Right lobe of liver (tissue), 6 donors: ENCODE results near the gene OCEL1. TPM values are rescaled to one million over a fixed set of nuclear protein-coding genes. Genes with fewer than 3 reads are reported as not detected.

ENCODE experiments used
- ATAC-seq, 4 donors: fragments of 200-7000 bp; cut with Tn5 transposase; one replicate each; pipeline ENCODE4 v1.9.1; 2020; ENCODE audit warnings: mild to moderate bottlenecking in 4 of 4, moderate library complexity in 4 of 4
- DNase-seq, 3 donors: peaks; one replicate each; pipeline ENCODE4 v3.0.0-alpha.2; 2020
- H3K27ac ChIP-seq, 3 donors: fragments of 200-600 bp; one replicate each; pipeline ENCODE4 v1.8.0; 2022
- H3K27me3 ChIP-seq, 2 donors: fragments of 200-600 bp; one replicate each; pipeline ENCODE4 v1.8.0; 2022
- H3K36me3 ChIP-seq, 4 donors: fragments of 200-600 bp; sonication (generic) in 1 of 4; one replicate each; pipeline versions ENCODE4 v1.5.1 to v1.8.0; 2017 to 2022; ENCODE audit warnings: control low read depth in 1 of 4
- H3K4me1 ChIP-seq, 4 donors: fragments of 200-600 bp; sonication (generic) in 1 of 4; one replicate each; pipeline versions ENCODE4 v1.5.1 to v1.8.0; 2017 to 2022; ENCODE audit warnings: control low read depth in 1 of 4
- H3K4me3 ChIP-seq, 3 donors: fragments of 200-600 bp; one replicate each; pipeline ENCODE4 v1.8.0; 2022
- H3K9me3 ChIP-seq, 4 donors: fragments of 200-600 bp; sonication (generic) in 1 of 4; one replicate each; pipeline versions ENCODE4 v1.5.1 to v1.8.0; 2017 to 2022; ENCODE audit warnings: control low read depth in 1 of 4
- POLR2A ChIP-seq: fragments of 450-650 bp; IDR thresholded peaks from one replicate; pipeline ENCODE4 v1.6.1; 2017; ENCODE audit warnings: antibody characterized with exemption, mild to moderate bottlenecking
- WGBS: methylation state at CpG from one replicate; pipeline ENCODE4 v1.1.6; 2018; ENCODE audit warnings: low coverage, low lambda C conversion rate; ENCODE audit not compliant: insufficient coverage; ENCODE audit errors: missing lambda C conversion rate; 5-methylcytosine and 5-hydroxymethylcytosine counted together
- intact Hi-C, 2 donors: fragments of 100-400 bp; cut with DNase I; formaldehyde crosslinking; loops; one replicate each; pipeline versions ENCODE4 v1.11.2 to v1.14.1; 2022
- total RNA-seq, 6 experiments: library from RNA; depleted of rRNA in 2 of 6; stranded (reverse); fragments of >200 nt in 2 of 6; fragmentation: NEBNext Ultra II Directional in 3 of 6; extraction: Animal tissue kit (Norgen Biotek cat#: 25700) in 3 of 6; gene quantifications; one replicate each; pipeline versions ENCODE4 v1.1.0 to v1.2.4, GENCODE V29; 2016 to 2023
- TF ChIP-seq, protein P1 (sequence below), 4 donors: fragments of 200-600 bp in 3 of 4; fragments of 450-650 bp in 1 of 4; IDR thresholded peaks; one replicate each; pipeline versions ENCODE4 v1.5.1 to v1.8.0; 2016 to 2022; ENCODE audit warnings: antibody characterized with exemption in 4 of 4, mild to moderate bottlenecking in 2 of 4
- donor health status: DM: no; HTN: yes; CAD: no.
- donor health status: DM: no; HTN: no; CAD: no.
- donor health status: DM: no; HTN: no; CAD: no.
- donor health status: DM: no; HTN: yes; CAD: no.
- donor health status: DM: no; HTN: yes; CAD: no.

The OCEL1 gene
- total RNA-seq, 6 experiments from 2014 or later: 17.8 to 64.2 (median 31.2) TPM

DNA sequence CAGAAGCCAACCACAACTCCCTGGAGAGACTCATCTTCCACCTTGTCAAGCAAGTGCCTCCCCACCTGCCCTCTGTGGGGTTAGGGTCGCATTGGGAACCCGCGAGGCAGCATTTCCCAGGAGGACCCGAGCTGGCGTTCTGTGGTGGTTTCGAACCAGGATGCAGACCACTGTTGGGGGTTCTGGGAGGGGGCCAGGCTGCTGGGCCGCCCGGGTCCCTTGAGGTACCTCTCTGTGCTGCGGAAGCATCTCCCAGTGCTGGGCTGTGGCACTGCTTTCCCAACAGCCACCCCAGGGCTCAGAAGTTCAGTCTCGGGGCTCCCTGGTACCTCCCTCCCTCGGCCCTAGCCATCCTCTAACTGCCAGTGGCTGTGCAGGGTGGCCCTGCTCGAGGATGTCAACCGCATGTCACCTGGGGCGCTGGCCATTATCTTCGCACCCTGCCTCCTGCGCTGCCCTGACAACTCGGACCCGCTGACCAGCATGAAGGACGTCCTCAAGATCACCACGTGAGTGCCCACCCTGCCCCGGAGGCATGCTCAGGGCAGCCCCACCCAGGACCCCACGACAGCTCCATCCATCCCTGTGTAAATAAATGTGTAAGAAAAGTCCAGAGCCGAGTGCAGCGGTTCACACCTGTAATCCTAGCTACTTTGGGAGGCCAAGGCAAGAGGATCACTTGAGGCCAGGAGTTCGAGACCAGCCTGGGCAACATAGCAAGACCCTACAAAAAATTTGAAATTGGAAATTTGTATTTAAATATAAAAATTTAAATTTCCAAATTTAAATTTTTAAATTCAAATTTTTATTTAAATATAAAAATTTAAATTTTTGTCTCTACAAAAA is 19.1 kb upstream of the OCEL1 start:
- no peak overlapping the region for H3K4me3 ChIP-seq
- WGBS: 83% methylated on average over 4 of the region's 25 CpGs
- no peaks in the 10 kb centered on the region for H3K9me3 ChIP-seq
- intact Hi-C loops: no loop called here
- ATAC-seq (no peak), DNase-seq (no peak)
- no peaks in the 10 kb centered on the region for H3K27me3 ChIP-seq
- no peaks in the 10 kb centered on the region for H3K4me1 ChIP-seq
- TF ChIP-seq, protein P1, sequence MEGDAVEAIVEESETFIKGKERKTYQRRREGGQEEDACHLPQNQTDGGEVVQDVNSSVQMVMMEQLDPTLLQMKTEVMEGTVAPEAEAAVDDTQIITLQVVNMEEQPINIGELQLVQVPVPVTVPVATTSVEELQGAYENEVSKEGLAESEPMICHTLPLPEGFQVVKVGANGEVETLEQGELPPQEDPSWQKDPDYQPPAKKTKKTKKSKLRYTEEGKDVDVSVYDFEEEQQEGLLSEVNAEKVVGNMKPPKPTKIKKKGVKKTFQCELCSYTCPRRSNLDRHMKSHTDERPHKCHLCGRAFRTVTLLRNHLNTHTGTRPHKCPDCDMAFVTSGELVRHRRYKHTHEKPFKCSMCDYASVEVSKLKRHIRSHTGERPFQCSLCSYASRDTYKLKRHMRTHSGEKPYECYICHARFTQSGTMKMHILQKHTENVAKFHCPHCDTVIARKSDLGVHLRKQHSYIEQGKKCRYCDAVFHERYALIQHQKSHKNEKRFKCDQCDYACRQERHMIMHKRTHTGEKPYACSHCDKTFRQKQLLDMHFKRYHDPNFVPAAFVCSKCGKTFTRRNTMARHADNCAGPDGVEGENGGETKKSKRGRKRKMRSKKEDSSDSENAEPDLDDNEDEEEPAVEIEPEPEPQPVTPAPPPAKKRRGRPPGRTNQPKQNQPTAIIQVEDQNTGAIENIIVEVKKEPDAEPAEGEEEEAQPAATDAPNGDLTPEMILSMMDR (IDR thresholded peaks at IDR 0.05): no peak
- TF ChIP-seq POLR2A: no peak
- H3K36me3 ChIP-seq: peaks cover 0 to 37% (median 3%) of the 10 kb centered on the region in 4 donors
- no peak overlapping the region for H3K27ac ChIP-seq

DNA sequence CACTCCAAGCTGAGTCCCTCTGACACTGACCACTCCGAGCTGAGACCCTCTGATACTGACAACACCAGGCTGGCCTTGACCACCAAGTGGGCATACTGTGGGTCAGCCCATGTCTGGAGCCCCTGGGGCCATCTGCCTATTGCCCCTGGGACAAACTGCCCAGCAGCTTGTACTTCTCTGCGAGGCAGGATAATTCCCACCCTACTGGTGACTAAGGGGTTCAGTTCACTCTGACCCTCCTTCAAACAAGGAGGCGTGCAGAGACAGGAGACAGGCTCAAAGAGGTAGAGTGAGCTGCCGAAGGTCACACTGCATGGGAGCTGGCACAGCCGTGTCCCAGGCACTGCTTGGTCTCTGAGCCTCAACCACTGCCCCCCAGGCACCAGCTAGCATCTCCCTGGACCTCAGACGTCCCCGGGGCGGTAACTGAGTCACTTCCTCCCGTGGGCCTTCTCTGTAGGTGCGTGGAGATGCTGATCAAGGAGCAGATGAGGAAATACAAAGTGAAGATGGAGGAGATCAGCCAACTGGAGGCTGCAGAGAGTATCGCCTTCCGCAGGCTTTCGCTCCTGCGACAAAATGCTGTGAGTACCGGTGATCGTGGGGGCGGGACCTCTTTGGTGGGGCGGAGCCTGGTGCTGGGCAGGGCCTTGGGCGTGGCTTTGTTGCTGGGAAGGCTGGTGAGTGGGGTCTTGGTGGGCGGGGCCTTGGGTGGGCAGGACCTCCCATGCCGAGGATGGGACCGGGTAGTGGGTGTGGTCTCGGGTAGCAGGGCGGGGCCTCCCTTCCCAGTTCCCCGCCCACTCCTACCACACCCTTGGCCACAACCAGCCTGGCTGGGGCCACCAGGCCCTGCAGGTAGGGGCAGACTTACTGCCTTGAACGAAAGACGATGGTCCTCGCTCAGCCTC is 16.6 kb upstream of the OCEL1 start:
- Histone ChIP-seq H3K9me3 (no peaks in the 10 kb centered on the region), H3K4me3 (no peak overlapping the region), H3K36me3 (peaks cover 0 to 37% (median 2%) of the 10 kb centered on the region in 4 donors), H3K27me3 (no peaks in the 10 kb centered on the region), H3K4me1 (peaks cover 0 to under 1% (median under 1%) of the 10 kb centered on the region in 4 donors), H3K27ac (no peak overlapping the region)
- WGBS: 76% methylated on average over 18 of the region's 28 CpGs
- TF ChIP-seq POLR2A: no peak
- TF ChIP-seq, protein P1 (IDR thresholded peaks at IDR 0.05): no peak
- ATAC-seq (peak in 3 of 4 donors; percentile 7 to 29 (median 8)), DNase-seq (no peak)
- intact Hi-C loops: no loop called here

DNA sequence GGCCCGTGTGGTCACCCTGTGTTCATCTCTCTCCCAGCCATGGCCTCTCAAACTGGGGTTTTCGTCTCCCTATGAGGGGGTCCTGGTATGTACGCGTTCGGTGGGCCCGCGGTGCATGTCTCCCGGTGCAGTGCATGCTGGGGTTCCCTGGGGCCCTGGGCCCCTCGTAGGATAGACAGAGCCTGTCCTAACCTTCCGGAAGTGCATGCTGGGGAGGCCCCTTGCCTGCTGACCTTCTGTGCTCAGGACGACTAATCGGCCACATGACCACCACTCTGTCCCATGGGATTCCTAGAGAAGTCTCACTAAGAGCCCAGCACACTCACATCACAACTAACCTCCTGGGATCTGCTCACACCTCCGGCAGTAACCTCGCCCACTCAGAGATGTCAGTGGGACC is 15.7 kb upstream of the OCEL1 start:
- Histone ChIP-seq H3K4me3 (no peak overlapping the region), H3K4me1 (peaks cover 0 to 6% (median 3%) of the 10 kb centered on the region in 4 donors), H3K27me3 (no peaks in the 10 kb centered on the region), H3K36me3 (peaks cover 0 to 37% (median 2%) of the 10 kb centered on the region in 4 donors), H3K9me3 (no peaks in the 10 kb centered on the region), H3K27ac (no peak overlapping the region)
- WGBS: 100% methylated on average over 3 of the region's 14 CpGs
- TF ChIP-seq POLR2A: no peak
- intact Hi-C loops: no loop called here
- DNase-seq (no peak), ATAC-seq (no peak)

DNA sequence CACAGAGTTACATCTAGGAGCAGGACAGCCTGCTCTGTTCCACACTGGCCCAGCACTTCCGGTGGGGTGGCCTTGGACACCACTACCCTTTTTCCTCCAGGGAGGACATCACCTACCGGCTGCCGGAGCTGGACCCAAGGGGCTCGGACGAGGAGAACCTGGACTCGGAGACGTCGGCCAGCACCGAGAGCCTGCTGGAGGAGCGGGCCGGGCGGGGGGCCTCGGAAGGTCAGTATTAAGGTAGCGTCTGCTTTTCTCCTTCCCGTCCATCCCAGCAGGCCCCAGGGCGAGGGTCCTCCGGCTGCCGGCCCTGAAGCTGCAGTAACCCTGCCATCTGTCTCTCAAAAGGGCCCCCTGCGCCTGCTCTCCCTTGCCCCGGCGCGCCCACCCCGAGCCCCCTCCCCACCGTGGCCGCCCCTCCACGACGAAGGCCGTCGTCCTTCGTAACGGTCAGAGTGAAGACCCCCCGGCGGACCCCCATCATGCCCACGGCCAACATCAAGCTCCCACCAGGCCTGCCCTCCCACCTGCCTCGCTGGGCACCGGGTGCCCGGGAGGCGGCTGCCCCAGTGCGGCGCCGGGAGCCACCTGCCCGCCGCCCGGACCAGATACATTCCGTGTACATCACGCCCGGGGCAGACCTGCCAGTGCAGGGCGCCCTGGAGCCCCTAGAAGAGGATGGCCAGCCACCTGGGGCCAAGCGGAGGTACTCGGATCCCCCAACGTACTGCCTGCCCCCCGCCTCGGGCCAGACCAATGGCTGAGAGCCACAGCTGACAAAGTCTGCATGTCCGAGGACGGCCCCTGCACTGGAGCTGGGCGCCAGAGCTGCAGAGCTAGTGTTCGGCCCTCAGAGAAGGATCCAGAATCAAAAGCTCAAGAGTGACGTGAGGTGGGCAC is 14.2 kb upstream of the OCEL1 start:
- H3K36me3 ChIP-seq: peaks cover 0 to 29% (median 0%) of the 10 kb centered on the region in 4 donors
- no peak overlapping the region for H3K4me3 ChIP-seq
- no peak overlapping the region for H3K27ac ChIP-seq
- 86% methylated on average over 28 of the region's 58 CpGs for WGBS
- no peak for DNase-seq
- no peak for TF ChIP-seq POLR2A
- TF ChIP-seq, protein P1 (IDR thresholded peaks at IDR 0.05): no peak
- ATAC-seq: no peak
- H3K27me3 ChIP-seq: no peaks in the 10 kb centered on the region
- intact Hi-C loops: no loop called here
- H3K9me3 ChIP-seq: no peaks in the 10 kb centered on the region
- peaks cover 0 to 13% (median 3%) of the 10 kb centered on the region in 4 donors for H3K4me1 ChIP-seq
